SK-N-MC (cell line): Measurements from ENCODE around the gene IQCF2.

Experiments
- DNase-seq: peaks from one replicate; pipeline ENCODE4 v3.0.0-alpha.2; 2011; ENCODE audit warnings: low read depth, low spot score
- H3K27ac ChIP-seq: fragments of 200-600 bp; sonication (generic); 2 replicates; pipeline ENCODE4 v1.5.1; 2016; ENCODE audit warnings: mixed run types
- H3K36me3 ChIP-seq: fragments of 200-600 bp; sonication (generic); 2 replicates; pipeline ENCODE4 v1.6.1; 2017; ENCODE audit warnings: antibody characterized with exemption, low read length, mixed read lengths; ENCODE audit not compliant: insufficient read depth
- H3K4me3 ChIP-seq: fragments of 200-600 bp; sonication (generic); 2 replicates; pipeline ENCODE4 v1.5.1; 2016
- H3K9ac ChIP-seq: fragments of 200-600 bp; sonication (generic); 2 replicates; pipeline ENCODE4 v1.8.0; 2017; ENCODE audit warnings: mixed run types, mixed read lengths; ENCODE audit not compliant: insufficient read length
- H3K9me3 ChIP-seq: fragments of 200-600 bp; sonication (generic); 2 replicates; pipeline ENCODE4 v1.6.1; 2017; ENCODE audit warnings: low read depth, mild to moderate bottlenecking, antibody characterized with exemption, low read length, moderate library complexity, mixed read lengths
- EZH2 ChIP-seq: fragments of 200-600 bp; sonication (generic); IDR thresholded peaks from one replicate; pipeline ENCODE4 v1.6.1; 2017; ENCODE audit warnings: antibody characterized with exemption
- FOXP2 ChIP-seq: optimal IDR thresholded peaks from 2 replicates; pipeline ENCODE3; 2011; ENCODE audit warnings: mild to moderate bottlenecking, moderate library complexity; ENCODE audit not compliant: insufficient read depth; ENCODE audit errors: extremely low read length, control extremely low read depth
- POLR2AphosphoS5 ChIP-seq: IDR thresholded peaks from 2 replicates; pipeline ENCODE4 v1.6.1; 2012; ENCODE audit warnings: mild to moderate bottlenecking, low read depth, low read length, borderline replicate concordance

The IQCF2 gene

DNA sequence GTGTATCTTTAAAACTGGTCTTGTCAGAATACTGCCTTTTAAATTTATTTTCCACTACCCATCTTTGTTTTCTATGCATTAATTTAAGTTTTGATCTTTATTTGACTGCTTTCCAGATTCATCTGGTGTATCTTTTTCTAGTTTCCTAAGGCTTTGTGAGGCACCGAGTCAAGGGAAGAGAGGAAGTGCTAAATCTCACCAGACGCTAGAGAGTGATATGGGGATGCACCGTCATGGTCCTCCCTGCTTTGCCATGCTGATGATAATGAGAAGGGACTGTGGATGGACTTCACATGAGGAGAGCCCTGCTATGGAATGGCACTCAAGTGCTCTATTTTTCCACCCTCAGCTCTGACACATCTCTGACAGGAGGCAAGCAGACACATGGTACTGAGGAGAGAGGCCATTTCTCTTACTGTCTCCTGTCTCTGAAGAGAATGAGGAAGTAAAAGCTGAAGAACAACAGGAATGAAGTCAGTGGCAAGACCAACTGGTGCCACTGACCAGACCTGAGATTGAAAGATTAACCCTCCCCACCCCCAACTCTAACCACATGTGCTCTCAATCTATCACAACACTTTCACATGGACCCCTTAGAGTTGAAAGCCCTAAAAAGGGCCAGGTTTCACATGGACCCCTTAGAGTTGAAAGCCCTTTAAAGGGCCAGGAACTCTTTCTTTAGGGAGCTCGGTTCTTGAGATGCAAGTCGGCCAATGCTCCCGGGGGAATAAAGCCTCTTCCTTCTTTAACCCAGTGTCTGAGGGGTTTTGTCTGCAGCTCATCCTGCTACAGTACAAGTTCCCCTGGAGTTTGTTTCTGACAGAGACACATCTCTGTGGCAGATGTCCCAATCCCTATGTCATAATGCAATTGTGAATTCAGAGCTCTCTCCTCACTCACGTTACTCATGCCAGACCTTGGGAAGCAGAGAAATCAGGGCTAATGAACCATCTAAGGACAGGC is at the start of gene IQCF2:
IQCF2 (plus strand) TSS at position 913 of the 963 bp plus-strand sequence. CDS start 52 bp downstream, outside the sequence.
- no peak for DNase-seq
- H3K9me3 ChIP-seq = no peaks in the 10 kb centered on the region
- no peaks in the 10 kb centered on the region for H3K36me3 ChIP-seq
- no peak for TF ChIP-seq FOXP2
- TF ChIP-seq EZH2 = no peak
- TF ChIP-seq POLR2AphosphoS5 = no peak
- H3K4me3 ChIP-seq = no peak within 1 kb of the TSS
- no peak within 1 kb of the TSS for H3K27ac ChIP-seq
- no peak within 1 kb of the TSS for H3K9ac ChIP-seq

DNA sequence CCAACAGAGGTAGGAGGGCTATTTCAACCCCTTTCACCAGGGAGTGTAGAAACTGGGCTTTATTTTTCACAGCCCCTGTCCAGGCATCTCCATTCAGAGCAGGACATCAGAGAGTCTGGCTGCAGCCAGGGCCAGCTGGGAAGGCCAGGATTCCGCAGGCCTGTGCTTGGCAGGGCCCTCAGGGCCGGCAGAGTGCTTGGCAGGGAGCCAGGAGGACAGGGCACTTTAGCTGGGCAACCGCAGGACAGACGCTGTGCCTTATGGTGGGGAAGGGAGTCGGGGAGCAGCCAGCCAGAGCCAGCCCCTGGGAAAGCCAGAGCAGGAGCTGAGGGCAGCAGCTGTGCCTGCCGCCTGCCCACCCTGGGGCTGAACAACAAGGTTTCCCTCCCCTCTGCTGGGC is 47.9 kb upstream of the IQCF2 start:
- no peak overlapping the region for H3K4me3 ChIP-seq
- no peaks in the 10 kb centered on the region for H3K9me3 ChIP-seq
- no peak overlapping the region for H3K9ac ChIP-seq
- no peak overlapping the region for H3K27ac ChIP-seq
- TF ChIP-seq POLR2AphosphoS5 (no peak), FOXP2 (no peak)
- no peaks in the 10 kb centered on the region for H3K36me3 ChIP-seq
- DNase-seq = no peak

DNA sequence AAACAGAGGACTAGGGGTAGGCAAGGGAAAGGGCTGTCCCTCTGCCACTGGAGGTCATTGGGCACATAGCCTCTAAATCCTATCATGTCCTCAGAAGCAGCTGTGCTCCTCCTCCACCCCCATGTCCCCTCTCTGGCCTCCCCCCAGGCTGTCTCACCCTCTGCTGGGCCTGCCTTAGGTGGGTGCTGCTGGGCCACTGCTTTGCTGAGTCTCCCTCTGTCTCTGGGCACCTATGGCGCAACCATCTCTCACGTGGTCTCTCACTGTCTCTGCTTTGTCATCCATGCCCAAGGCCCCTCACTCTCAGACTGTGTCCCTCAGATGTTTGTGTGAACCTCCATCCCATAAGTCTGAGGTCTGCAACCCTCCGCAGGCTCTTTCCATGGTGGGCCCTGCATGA is 47.4 kb upstream of the IQCF2 start:
- H3K9me3 ChIP-seq = no peaks in the 10 kb centered on the region
- no peak overlapping the region for H3K9ac ChIP-seq
- H3K36me3 ChIP-seq = no peaks in the 10 kb centered on the region
- DNase-seq = no peak
- no peak overlapping the region for H3K27ac ChIP-seq
- no peak overlapping the region for H3K4me3 ChIP-seq
- TF ChIP-seq EZH2 (no peak), FOXP2 (no peak), POLR2AphosphoS5 (no peak)

DNA sequence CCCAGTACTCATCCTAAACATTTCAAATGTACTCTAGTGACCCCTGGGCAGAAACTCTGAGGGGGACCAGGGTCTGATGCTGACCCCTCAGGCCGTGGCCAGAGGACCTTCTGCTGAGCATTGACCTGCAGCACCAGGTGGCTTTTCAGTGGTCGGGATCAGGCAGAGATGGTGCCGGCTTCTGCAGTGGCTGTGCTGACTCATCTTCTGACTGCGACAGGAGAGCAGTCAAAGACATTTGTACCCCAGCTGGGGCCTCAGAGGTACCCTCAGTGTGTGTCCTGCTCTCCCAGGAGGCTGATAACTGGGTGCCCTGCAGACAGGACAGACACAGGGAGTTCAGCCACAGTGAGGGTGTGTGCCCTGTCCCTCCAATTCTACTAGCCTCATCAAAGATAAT is 45.8 kb upstream of the IQCF2 start:
- H3K9me3 ChIP-seq = no peaks in the 10 kb centered on the region
- no peaks in the 10 kb centered on the region for H3K36me3 ChIP-seq
- no peak overlapping the region for H3K9ac ChIP-seq
- no peak for DNase-seq
- no peak for TF ChIP-seq FOXP2
- TF ChIP-seq EZH2 = no peak
- no peak for TF ChIP-seq POLR2AphosphoS5
- H3K27ac ChIP-seq = no peak overlapping the region
- H3K4me3 ChIP-seq = no peak overlapping the region

DNA sequence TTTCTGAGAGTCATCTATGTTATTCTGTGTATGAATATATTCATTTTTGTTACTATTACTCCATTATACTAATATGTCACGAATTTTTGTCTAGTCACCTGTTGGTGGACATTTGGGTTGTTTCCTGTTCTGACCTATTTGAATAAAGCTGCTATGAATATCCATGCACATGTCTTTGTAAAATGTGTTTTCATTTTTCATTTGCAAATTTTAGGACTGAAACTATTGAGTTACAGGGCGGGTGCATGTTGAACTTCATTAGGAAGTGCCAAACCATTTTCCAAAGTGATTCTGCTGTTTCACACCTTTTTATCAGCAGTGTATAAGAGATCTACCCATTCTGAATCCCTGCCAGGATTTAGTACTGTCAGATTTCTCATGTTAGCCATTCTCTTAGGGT is 44.7 kb upstream of the IQCF2 start:
- H3K4me3 ChIP-seq = no peak overlapping the region
- no peak for TF ChIP-seq POLR2AphosphoS5
- TF ChIP-seq FOXP2 = no peak
- TF ChIP-seq EZH2 = no peak
- DNase-seq = no peak
- no peaks in the 10 kb centered on the region for H3K36me3 ChIP-seq
- no peaks in the 10 kb centered on the region for H3K9me3 ChIP-seq
- H3K9ac ChIP-seq = no peak overlapping the region
- no peak overlapping the region for H3K27ac ChIP-seq

DNA sequence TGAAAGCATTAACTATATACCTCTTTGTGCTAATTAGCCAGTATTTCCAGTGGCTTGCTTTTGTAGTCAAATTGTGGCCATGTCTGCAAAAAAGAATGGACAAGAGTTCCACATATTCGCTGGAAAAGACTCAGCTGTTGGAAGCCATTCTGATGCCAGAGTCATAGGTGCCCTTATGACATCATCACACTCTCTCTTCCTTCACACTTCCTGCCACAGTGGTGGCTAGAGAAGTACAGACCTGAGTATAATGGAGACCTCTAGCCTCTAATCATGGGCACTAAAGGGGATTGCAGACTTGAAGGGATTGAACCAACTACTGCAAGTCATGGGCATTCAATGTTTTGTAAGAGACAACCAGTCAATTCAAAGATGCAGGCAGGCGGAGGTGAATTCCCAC is 44.0 kb upstream of the IQCF2 start:
- Histone ChIP-seq H3K36me3 (no peaks in the 10 kb centered on the region), H3K9me3 (no peaks in the 10 kb centered on the region), H3K4me3 (no peak overlapping the region), H3K9ac (no peak overlapping the region), H3K27ac (no peak overlapping the region)
- DNase-seq = no peak
- no peak for TF ChIP-seq POLR2AphosphoS5
- TF ChIP-seq EZH2 = no peak
- no peak for TF ChIP-seq FOXP2

DNA sequence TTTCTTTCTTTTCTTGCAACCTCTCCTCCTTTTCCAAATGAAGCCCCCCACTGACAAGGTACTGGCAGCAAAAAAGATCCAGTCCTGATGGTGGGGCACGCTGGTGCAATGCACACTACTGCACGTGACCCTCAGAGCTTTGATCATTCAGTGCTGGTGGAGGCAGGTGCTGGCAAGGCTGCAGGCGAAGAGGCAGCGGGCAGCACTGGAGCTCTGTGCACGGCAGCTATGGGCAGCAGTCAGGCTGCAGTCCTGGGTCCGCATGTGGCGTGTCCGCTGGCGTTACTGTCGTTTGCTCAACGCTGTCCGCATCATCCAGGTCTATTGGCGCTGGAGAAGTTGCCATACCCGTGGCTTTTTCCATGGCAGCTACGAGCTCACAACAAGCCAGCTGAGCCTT is 42.3 kb upstream of the IQCF2 start:
- H3K27ac ChIP-seq = no peak overlapping the region
- H3K9me3 ChIP-seq = no peaks in the 10 kb centered on the region
- no peaks in the 10 kb centered on the region for H3K36me3 ChIP-seq
- DNase-seq = no peak
- H3K4me3 ChIP-seq = no peak overlapping the region
- no peak for TF ChIP-seq EZH2
- TF ChIP-seq POLR2AphosphoS5 = no peak
- TF ChIP-seq FOXP2 = no peak
- H3K9ac ChIP-seq = no peak overlapping the region

DNA sequence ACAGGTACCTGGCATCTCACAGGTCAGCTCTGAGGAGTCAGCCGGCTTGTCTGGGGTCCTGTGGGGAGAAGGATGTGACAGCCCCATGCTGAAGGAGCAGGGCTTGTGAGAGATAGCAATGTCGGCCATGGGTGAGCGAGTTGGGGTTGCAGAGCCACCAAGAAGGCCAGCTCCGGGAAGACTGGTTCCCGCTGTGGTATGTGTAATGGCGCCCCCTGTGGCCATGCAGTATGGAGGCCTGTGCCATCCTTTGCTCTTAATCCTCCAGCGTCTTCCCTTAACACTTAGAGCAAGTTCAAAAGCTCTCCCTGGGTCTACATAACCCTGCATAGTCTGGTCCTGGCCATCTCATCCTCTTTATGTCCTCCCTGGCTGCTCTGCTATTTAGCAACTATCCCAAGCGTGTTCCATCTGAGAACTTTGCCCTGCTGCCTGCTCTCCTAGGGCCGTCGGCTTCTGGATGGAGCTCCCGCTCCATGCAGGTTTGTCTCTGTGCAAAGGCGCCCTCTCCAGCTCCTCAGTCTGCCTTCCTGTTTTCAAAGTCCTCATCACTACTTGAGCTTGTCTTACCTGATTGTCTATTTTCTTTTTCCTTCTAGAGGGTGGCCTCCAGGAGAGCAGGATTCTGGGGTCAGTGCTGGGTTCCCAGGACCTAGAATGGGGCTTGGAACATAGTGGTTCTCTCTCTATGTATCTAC is 41.6 kb upstream of the IQCF2 start:
- Histone ChIP-seq H3K36me3 (no peaks in the 10 kb centered on the region), H3K4me3 (no peak overlapping the region), H3K9me3 (no peaks in the 10 kb centered on the region), H3K27ac (no peak overlapping the region), H3K9ac (no peak overlapping the region)
- TF ChIP-seq FOXP2 (no peak), POLR2AphosphoS5 (no peak), EZH2 (no peak)
- DNase-seq = no peak
